Myocyte (in vitro differentiated cells): ENCODE results near the gene PPP4R2. TPM values are rescaled to one million over a fixed set of nuclear protein-coding genes. Genes with fewer than 3 reads are reported as not detected.

Experiments
- DNase-seq: peaks from one replicate; pipeline ENCODE4 v3.0.0-alpha.2; 2012; ENCODE audit warnings: low read depth
- total RNA-seq: library from RNA; depleted of rRNA; stranded (reverse); fragments of >200 nt; gene quantifications from 2 replicates; pipeline ENCODE4 v1.2.3, GENCODE V29; 2014

Gene PPP4R2
- total RNA-seq, 1 donor from 2014 or later: 95.2 TPM

DNA sequence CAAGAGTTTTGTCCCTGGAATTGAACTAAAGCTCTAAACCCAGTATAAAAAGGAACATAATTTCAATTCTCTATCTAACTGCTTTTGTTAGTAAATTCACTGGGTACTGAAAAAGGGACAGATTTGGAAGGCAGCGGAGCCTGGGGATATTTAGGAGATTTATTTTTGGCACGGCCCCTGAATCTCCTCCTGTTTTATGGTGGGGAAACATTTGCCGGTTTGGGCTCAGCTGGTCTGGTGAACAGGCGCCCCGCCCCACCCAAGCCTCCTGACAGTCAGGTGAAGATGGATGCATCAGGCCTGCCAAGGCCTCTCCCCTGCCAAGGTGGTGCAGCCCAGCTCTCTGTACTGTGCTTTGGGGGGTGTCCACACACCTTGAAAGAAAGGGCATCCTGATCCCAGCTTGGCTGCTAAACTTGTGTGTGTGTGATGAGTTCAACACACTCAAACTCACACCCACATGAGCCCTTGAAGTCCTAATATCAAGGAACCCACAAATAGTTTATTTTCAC is 111.1 kb downstream of the PPP4R2 start:
- DNase-seq: no peak

DNA sequence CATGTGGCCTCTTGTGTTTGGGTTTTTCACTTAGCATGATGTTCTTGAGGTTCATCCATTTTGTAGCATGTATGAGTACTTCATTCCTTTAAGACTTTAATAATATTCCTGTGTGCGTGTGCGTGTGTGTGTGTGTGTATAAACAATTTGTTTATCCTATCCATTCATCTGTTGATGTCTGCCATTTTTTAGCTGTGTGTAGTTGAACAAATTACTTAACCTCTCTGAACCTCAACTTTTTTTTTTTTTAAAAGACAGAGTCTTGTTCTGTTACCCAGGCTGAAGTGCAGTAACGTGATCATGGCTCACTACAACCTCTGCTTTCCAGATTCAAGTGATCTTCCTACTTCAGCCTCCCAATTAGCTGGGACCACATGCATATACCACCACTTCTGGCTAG is 112.1 kb downstream of the PPP4R2 start:
- no peak for DNase-seq

DNA sequence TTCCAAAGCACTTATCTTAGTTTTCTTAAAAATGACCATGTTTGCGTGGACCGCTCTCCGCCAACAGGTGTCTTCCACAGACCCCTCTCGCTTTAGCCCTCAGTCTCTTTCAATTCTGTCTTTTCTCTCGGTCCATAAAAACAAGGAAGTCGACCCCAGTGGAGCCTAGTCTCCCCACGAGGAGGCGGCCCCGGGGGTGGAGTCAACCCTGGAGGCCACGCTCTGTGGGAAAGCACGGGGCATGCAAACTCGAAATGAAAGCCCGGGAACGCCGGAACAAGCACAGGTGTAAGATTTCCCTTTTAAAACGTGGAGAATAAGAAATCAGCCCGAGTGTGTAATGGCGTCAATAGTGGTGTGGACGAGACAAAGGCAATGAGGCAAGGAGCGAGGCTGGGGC is 113.9 kb downstream of the PPP4R2 start:
- no peak for DNase-seq

DNA sequence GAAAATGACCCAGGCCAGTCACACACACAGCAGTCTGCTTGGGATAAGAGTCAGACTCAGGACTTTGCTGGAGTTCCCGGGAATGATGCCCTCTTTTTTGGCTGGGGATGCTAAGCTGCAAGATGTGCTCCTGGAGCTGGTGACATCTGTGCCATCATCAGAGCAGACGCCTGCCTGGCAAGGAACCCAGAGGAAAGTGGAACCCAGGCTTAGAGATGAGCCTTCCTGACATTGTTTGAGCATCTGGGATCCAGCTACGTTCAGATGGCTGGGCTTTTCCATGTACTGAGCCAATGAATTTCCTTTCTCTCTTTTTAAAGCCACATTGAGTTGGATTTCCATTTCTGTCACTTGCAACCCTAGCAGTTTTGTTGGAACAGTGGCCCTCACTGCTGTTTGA is 118.1 kb downstream of the PPP4R2 start:
- no peak for DNase-seq

DNA sequence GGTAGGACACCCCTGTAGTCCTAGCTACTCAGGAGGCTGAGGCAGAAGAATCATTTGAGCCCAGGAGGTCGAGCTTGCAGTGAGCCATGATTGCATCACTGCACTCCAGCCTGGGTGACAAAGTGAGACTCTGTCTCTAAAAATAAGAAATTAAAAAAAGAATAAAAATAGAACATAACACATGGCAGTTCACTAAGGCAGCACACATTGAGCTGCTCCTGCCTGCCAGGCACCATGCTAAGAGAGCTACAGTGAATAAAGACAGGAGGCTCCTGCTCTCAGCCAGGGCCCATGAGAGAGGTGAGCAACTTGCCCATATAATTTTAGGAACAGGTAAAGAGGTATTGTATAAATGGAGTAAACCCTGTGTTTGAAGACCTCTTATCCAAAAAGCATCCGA is 119.2 kb downstream of the PPP4R2 start:
- peak; percentile 59 for DNase-seq

Other genes with a start within 250 kb of the PPP4R2 start
- 24.0 and 33.4 TPM in 2 replicates for gene SHQ1, start 148.4 kb upstream of the PPP4R2 start, total RNA-seq
- 59.7 and 66.4 TPM in 2 replicates for gene GXYLT2, start 108.8 kb upstream of the PPP4R2 start, total RNA-seq
- 3.4 and 3.7 TPM in 2 replicates for gene EBLN2, start 64.8 kb downstream of the PPP4R2 start, total RNA-seq